HCT116 (cell line): ENCODE measurements around the gene GTF3C1. TPM values are rescaled to one million over a fixed set of nuclear protein-coding genes. Genes with fewer than 3 reads are reported as not detected.

Source experiments
- ATAC-seq: fragments of 200-7000 bp; cut with Tn5 transposase; 2 replicates; pipeline ENCODE4 v1.9.1; 2020; ENCODE audit warnings: mild to moderate bottlenecking, moderate library complexity
- BruUV-seq: library from RNA; stranded (reverse); fragments of 400-500 nt; replicated peaks from 2 replicates; lab custom pipeline; 2021; lab: Mats Ljungman, UMichigan
- CTCF ChIA-PET: fragments of 300-600 bp; sonication (Branson Sonifier 250); formaldehyde crosslinking; loops from one replicate; lab custom pipeline; 2021; ENCODE audit warnings: antibody characterized with exemption; lab: Charles Lee
- POLR2A ChIA-PET: fragments of 300-600, 350-600 bp; sonication (Branson Sonifier 250); formaldehyde crosslinking; loops from one replicate; lab custom pipeline; 2021; ENCODE audit warnings: antibody characterized with exemption; lab: Charles Lee
- RAD21 ChIA-PET, 2 experiments: fragments of 300-600 bp; sonication (Branson Sonifier 250); formaldehyde crosslinking; loops; one replicate each; lab custom pipeline; 2023; ENCODE audit warnings: low total read pairs in 2 of 2; ENCODE audit not compliant: uncharacterized antibody in 2 of 2, unreplicated experiment in 2 of 2, low non-redundant PET in 1 of 2; lab: Charles Lee
- DNase-seq: peaks from one replicate; pipeline ENCODE4 v3.0.0-alpha.2; 2010; ENCODE audit warnings: low read depth, low spot score
- H2AFZ ChIP-seq: fragments of 200-600 bp; shearing (Covaris generic), sonication (generic); 2 replicates; pipeline ENCODE4 v1.6.1; 2017; ENCODE audit warnings: low read depth, mixed run types, mixed read lengths, antibody characterized with exemption, low read length; ENCODE audit not compliant: poor library complexity, severe bottlenecking
- H3K27ac ChIP-seq: 2 replicates; pipeline ENCODE4 v1.5.1; 2012; ENCODE audit warnings: low read depth, low read length
- H3K27me3 ChIP-seq: fragments of 200-600 bp; sonication (generic); 2 replicates; pipeline ENCODE4 v1.6.1; 2016; ENCODE audit warnings: mixed run types, low read length, mixed read lengths; ENCODE audit not compliant: insufficient read depth
- H3K36me3 ChIP-seq, 2 experiments: fragments of 200-500 bp in 1 of 2; fragments of 200-600 bp in 1 of 2; sonication (Bioruptor generic) in 1 of 2; sonication (generic) in 1 of 2; 2 replicates each; pipeline versions ENCODE4 v1.5.1 to v1.6.1; 2014 to 2016; ENCODE audit warnings: low read length in 2 of 2, inconsistent platforms in 1 of 2, mixed read lengths in 1 of 2, mixed run types in 1 of 2; ENCODE audit not compliant: insufficient read depth in 2 of 2, control insufficient read depth in 1 of 2
- H3K4me1 ChIP-seq, 2 experiments: fragments of 200-600 bp in 1 of 2; sonication (generic) in 1 of 2; 2 replicates each; pipeline versions ENCODE4 v1.5.1 to v1.6.1; 2012 to 2017; ENCODE audit warnings: low read length in 2 of 2, inconsistent platforms in 1 of 2, mild to moderate bottlenecking in 1 of 2, mixed read lengths in 1 of 2, mixed run types in 1 of 2, moderate library complexity in 1 of 2; ENCODE audit not compliant: insufficient read depth in 2 of 2, control insufficient read depth in 1 of 2
- H3K4me2 ChIP-seq: fragments of 200-600 bp; sonication (generic); 2 replicates; pipeline ENCODE4 v1.6.1; 2017; ENCODE audit warnings: mixed run types, low read length, mixed read lengths
- H3K4me3 ChIP-seq, 2 experiments: fragments of 200-600 bp in 1 of 2; sonication (generic) in 1 of 2; replicated peaks in 1 of 2; 2 replicates each; pipeline ENCODE4 v1.5.1; 2011 to 2016; ENCODE audit warnings: low read length in 2 of 2, control low read depth in 1 of 2, low read depth in 1 of 2, mild to moderate bottlenecking in 1 of 2, mixed read lengths in 1 of 2, mixed run types in 1 of 2
- H3K79me2 ChIP-seq: fragments of 200-600 bp; sonication (generic); 2 replicates; pipeline ENCODE4 v1.6.1; 2017; ENCODE audit warnings: mild to moderate bottlenecking, mixed run types, low read length, moderate library complexity, mixed read lengths; ENCODE audit not compliant: insufficient read depth
- H3K9ac ChIP-seq: fragments of 200-600 bp; sonication (generic); 2 replicates; pipeline ENCODE4 v1.6.1; 2016; ENCODE audit warnings: low read length, mixed read lengths
- H3K9me2 ChIP-seq: fragments of 200-600 bp; sonication (generic), shearing (Covaris generic); 2 replicates; pipeline ENCODE4 v1.6.1; 2017; ENCODE audit warnings: mixed run types, mild to moderate bottlenecking, moderate library complexity; ENCODE audit not compliant: insufficient read depth
- H3K9me3 ChIP-seq, 2 experiments: fragments of 200-500 bp in 1 of 2; fragments of 200-600 bp in 1 of 2; sonication (Bioruptor generic) in 1 of 2; sonication (generic) in 1 of 2; 2 replicates each; pipeline ENCODE4 v1.6.1; 2014 to 2017; ENCODE audit warnings: low read length in 2 of 2, mixed read lengths in 2 of 2, inconsistent platforms in 1 of 2, low read depth in 1 of 2, mild to moderate bottlenecking in 1 of 2, mixed run types in 1 of 2, moderate library complexity in 1 of 2; ENCODE audit not compliant: control insufficient read depth in 1 of 2, insufficient read depth in 1 of 2
- H4K20me1 ChIP-seq: fragments of 200-600 bp; sonication (generic), shearing (Covaris generic); 2 replicates; pipeline ENCODE4 v1.6.1; 2017; ENCODE audit warnings: mixed run types, mild to moderate bottlenecking, moderate library complexity; ENCODE audit not compliant: insufficient read depth
- CBX3 ChIP-seq: IDR thresholded peaks from 2 replicates; pipeline ENCODE4 v1.6.1; 2012; ENCODE audit warnings: low read depth
- CEBPB ChIP-seq: IDR thresholded peaks from 2 replicates; pipeline ENCODE4 v1.6.1; 2012; ENCODE audit warnings: low read depth
- CTCF ChIP-seq, 3 experiments: fragments of 200-600 bp in 1 of 3; sonication (generic) in 1 of 3; IDR thresholded peaks in 2 of 3; conservative IDR thresholded peaks in 1 of 3; 2 replicates each; pipeline ENCODE4 v1.5.1; 2012 to 2017; ENCODE audit warnings: low read depth in 2 of 3, low read length in 2 of 3, antibody characterized with exemption in 1 of 3, borderline replicate concordance in 1 of 3, control low read depth in 1 of 3, mild to moderate bottlenecking in 1 of 3, mixed read lengths in 1 of 3, mixed run types in 1 of 3, moderate library complexity in 1 of 3; ENCODE audit not compliant: insufficient read depth in 1 of 3
- EGR1 ChIP-seq: IDR thresholded peaks from 2 replicates; pipeline ENCODE4 v1.6.1; 2012; ENCODE audit warnings: low read depth
- ELF1 ChIP-seq: IDR thresholded peaks from 2 replicates; pipeline ENCODE4 v1.6.1; 2012; ENCODE audit warnings: low read depth, borderline replicate concordance
- EZH2 ChIP-seq: fragments of 200-600 bp; sonication (generic); IDR thresholded peaks from 2 replicates; pipeline ENCODE4 v1.6.1; 2017; ENCODE audit warnings: antibody characterized with exemption, mixed run types
- EZH2phosphoT487 ChIP-seq: fragments of 200-600 bp; IDR thresholded peaks from 2 replicates; pipeline ENCODE4 v1.6.1; 2018; ENCODE audit warnings: antibody characterized with exemption, borderline replicate concordance
- FOSL1 ChIP-seq: IDR thresholded peaks from 2 replicates; pipeline ENCODE4 v1.6.1; 2012; ENCODE audit warnings: low read depth
- JUND ChIP-seq: IDR thresholded peaks from 2 replicates; pipeline ENCODE4 v1.6.1; 2012
- POLR2A ChIP-seq: IDR thresholded peaks from 2 replicates; pipeline ENCODE4 v1.7.0; 2011; ENCODE audit warnings: borderline replicate concordance; ENCODE audit not compliant: insufficient read depth, insufficient read length; ENCODE audit errors: extremely low read depth
- POLR2AphosphoS5 ChIP-seq: IDR thresholded peaks from 2 replicates; pipeline ENCODE4 v1.6.1; 2011; ENCODE audit warnings: mild to moderate bottlenecking, low read depth, low read length, moderate library complexity
- REST ChIP-seq: IDR thresholded peaks from 2 replicates; pipeline ENCODE4 v1.6.1; 2012; ENCODE audit warnings: low read depth
- SIN3A ChIP-seq: IDR thresholded peaks from 2 replicates; pipeline ENCODE4 v1.6.1; 2012; ENCODE audit warnings: low read depth
- SP1 ChIP-seq: IDR thresholded peaks from 2 replicates; pipeline ENCODE4 v1.6.1; 2012; ENCODE audit warnings: low read depth
- SRF ChIP-seq: IDR thresholded peaks from 2 replicates; pipeline ENCODE4 v1.6.1; 2012; ENCODE audit warnings: low read depth
- TCF7L2 ChIP-seq: IDR thresholded peaks from 2 replicates; pipeline ENCODE4 v1.7.0; 2011; ENCODE audit warnings: borderline replicate concordance, inconsistent platforms; ENCODE audit not compliant: insufficient read depth, insufficient read length; ENCODE audit errors: extremely low read depth
- YY1 ChIP-seq: IDR thresholded peaks from 2 replicates; pipeline ENCODE4 v1.6.1; 2011; ENCODE audit warnings: low read length, low read depth, moderate library complexity, mild to moderate bottlenecking; ENCODE audit not compliant: insufficient replicate concordance; ENCODE audit errors: extremely low read depth
- ZBTB33 ChIP-seq: IDR thresholded peaks from 2 replicates; pipeline ENCODE4 v1.6.1; 2011; ENCODE audit warnings: mild to moderate bottlenecking, low read length, moderate library complexity; ENCODE audit not compliant: insufficient replicate concordance; ENCODE audit errors: extremely low read depth
- ZFX ChIP-seq: fragments of 450-650 bp; IDR thresholded peaks from 2 replicates; pipeline ENCODE4 v1.6.1; 2017
- ZNF274 ChIP-seq: fragments of 200-500 bp; sonication (Bioruptor generic); IDR thresholded peaks from 2 replicates; pipeline ENCODE4 v1.6.1; 2014; ENCODE audit warnings: mild to moderate bottlenecking, low read depth, low read length, inconsistent platforms
- intact Hi-C: fragments of 100-400 bp; cut with micrococcal nuclease; formaldehyde crosslinking; loops from 2 replicates; pipeline ENCODE4 v1.10.0; 2022
- total RNA-seq: library from RNA; stranded (reverse); gene quantifications from one replicate; pipeline ENCODE4 v1.2.1, GENCODE V29; 2021; ENCODE audit not compliant: unreplicated experiment

The GTF3C1 gene
- total RNA-seq, 1 experiment from 2014 or later = 97.5 TPM

- H3K79me2 ChIP-seq = no peaks in the 10 kb centered on the region
- no peaks in the 10 kb centered on the region for H3K4me1 ChIP-seq
- H4K20me1 ChIP-seq = no peaks in the 10 kb centered on the region
- ATAC-seq (no peak), DNase-seq (no peak)
- H3K9me3 ChIP-seq = peaks cover 0 to 15% of the 10 kb centered on the region in 2 experiments; a peak in 2 of 4 replicates
- no peak overlapping the region for H2AFZ ChIP-seq
- ChIA-PET CTCF (no interaction called here), POLR2A (no interaction called here), RAD21 (no interaction called here)
- TF ChIP-seq SIN3A (no peak), CTCF (IDR thresholded peaks at IDR 0.05 in 2 of 3, conservative IDR thresholded peaks at IDR 0.05 in 1 of 3; ENCODE audit: borderline replicate concordance in 1 of 3, insufficient read depth in 1 of 3, low read depth in 2 of 3, low read length in 2 of 3) (no peak), YY1 (no peak), EGR1 (no peak), CEBPB (no peak), ZNF274 (no peak), POLR2A (no peak), ELF1 (no peak), SP1 (no peak), JUND (no peak), EZH2 (no peak), REST (no peak), ZFX (no peak), SRF (no peak), POLR2AphosphoS5 (no peak), FOSL1 (no peak), CBX3 (no peak), TCF7L2 (no peak), ZBTB33 (no peak), EZH2phosphoT487 (no peak)
- intact Hi-C loops = no loop called here
- H3K9ac ChIP-seq = no peak overlapping the region
- H3K9me2 ChIP-seq = no peaks in the 10 kb centered on the region
- no peak overlapping the region for H3K27ac ChIP-seq
- BruUV-seq = no TSS peak
- H3K27me3 ChIP-seq = no peaks in the 10 kb centered on the region
- H3K36me3 ChIP-seq = no peaks in the 10 kb centered on the region
- H3K4me3 ChIP-seq = no peak overlapping the region
- no peak overlapping the region for H3K4me2 ChIP-seq
Measured at GRCh38 chr16:27441998-27442397, 107.7 kb downstream of the GTF3C1 start.
